SK-N-SH (cell line): Measurements from ENCODE around the gene CCHCR1. TPM values are rescaled to one million over a fixed set of nuclear protein-coding genes. Genes with fewer than 3 reads are reported as not detected.

Experiments used
- CTCF ChIA-PET: fragments of 300-600, 350-600 bp; formaldehyde crosslinking; extraction: SDS; loops from one replicate; lab custom pipeline; 2021; lab: Yijun Ruan, JAX
- POLR2A ChIA-PET: fragments of 350-600 bp; sonication (Branson Sonifier 250); formaldehyde crosslinking; extraction: SDS; loops from one replicate; lab custom pipeline; 2020; ENCODE audit warnings: antibody characterized with exemption, inconsistent platforms; lab: Yijun Ruan, JAX
- DNase-seq: peaks from one replicate; pipeline ENCODE4 v3.0.0; 2012
- H2AFZ ChIP-seq: fragments of 200-600 bp; sonication (generic); 2 replicates; pipeline ENCODE4 v1.8.1; 2016; ENCODE audit warnings: antibody characterized with exemption, mild to moderate bottlenecking, low read depth
- H3F3A ChIP-seq: fragments of 200-600 bp; sonication (generic); replicated peaks from 2 replicates; pipeline ENCODE3; 2016; ENCODE audit warnings: antibody characterized with exemption, mild to moderate bottlenecking; ENCODE audit not compliant: insufficient read depth
- H3K27ac ChIP-seq, 2 experiments: fragments of 200-500 bp in 1 of 2; fragments of 200-600 bp in 1 of 2; sonication (Bioruptor generic) in 1 of 2; sonication (generic), shearing (Covaris generic) in 1 of 2; 2 replicates each; pipeline versions ENCODE4 v1.5.1 to v1.6.1; 2014 to 2016; ENCODE audit warnings: low read depth in 2 of 2, inconsistent platforms in 1 of 2, low read length in 1 of 2, mild to moderate bottlenecking in 1 of 2, mixed read lengths in 1 of 2
- H3K27me3 ChIP-seq: fragments of 200-600 bp; sonication (generic), shearing (Covaris generic); 2 replicates; pipeline ENCODE4 v1.6.1; 2016; ENCODE audit warnings: mixed run types; ENCODE audit not compliant: insufficient read depth
- H3K36me3 ChIP-seq, 2 experiments: fragments of 200-500 bp in 1 of 2; fragments of 200-600 bp in 1 of 2; sonication (Bioruptor generic) in 1 of 2; sonication (generic) in 1 of 2; replicated peaks in 1 of 2; 2 replicates each; pipeline versions ENCODE3 to v1.5.1; 2014 to 2016; ENCODE audit warnings: low read length in 1 of 2, mild to moderate bottlenecking in 1 of 2; ENCODE audit not compliant: insufficient read depth in 2 of 2, control insufficient read depth in 1 of 2
- H3K4me1 ChIP-seq, 2 experiments: fragments of 200-500 bp in 1 of 2; fragments of 200-600 bp in 1 of 2; sonication (Bioruptor generic) in 1 of 2; sonication (generic), shearing (Covaris generic) in 1 of 2; 2 replicates each; pipeline versions ENCODE4 v1.5.1 to v1.6.1; 2014 to 2016; ENCODE audit warnings: low read depth in 1 of 2, low read length in 1 of 2, mixed run types in 1 of 2; ENCODE audit not compliant: insufficient read depth in 2 of 2, control insufficient read depth in 1 of 2
- H3K4me2 ChIP-seq: fragments of 200-600 bp; sonication (generic), shearing (Covaris generic); 2 replicates; pipeline ENCODE4 v1.6.1; 2017; ENCODE audit warnings: mixed run types
- H3K4me3 ChIP-seq, 2 experiments: fragments of 200-500 bp in 1 of 2; fragments of 200-600 bp in 1 of 2; sonication (Bioruptor generic) in 1 of 2; sonication (generic), shearing (Covaris generic) in 1 of 2; 2 replicates each; pipeline versions ENCODE4 v1.5.1 to v1.8.1; 2014 to 2016; ENCODE audit warnings: low read depth in 2 of 2, inconsistent platforms in 1 of 2, low read length in 1 of 2, mild to moderate bottlenecking in 1 of 2, mixed read lengths in 1 of 2, moderate library complexity in 1 of 2
- H3K79me2 ChIP-seq: fragments of 200-600 bp; sonication (generic); 2 replicates; pipeline ENCODE4 v1.8.1; 2017; ENCODE audit warnings: mild to moderate bottlenecking; ENCODE audit not compliant: insufficient read depth
- H3K9ac ChIP-seq: fragments of 200-600 bp; sonication (generic); 2 replicates; pipeline ENCODE4 v1.6.1; 2017; ENCODE audit warnings: mixed run types
- H3K9me2 ChIP-seq: fragments of 200-600 bp; sonication (generic); 2 replicates; pipeline ENCODE4 v1.6.1; 2017; ENCODE audit warnings: mixed run types
- H3K9me3 ChIP-seq: fragments of 200-600 bp; sonication (generic); 2 replicates; pipeline ENCODE4 v1.6.1; 2017; ENCODE audit warnings: mixed run types, mild to moderate bottlenecking, moderate library complexity
- H4K20me1 ChIP-seq: fragments of 200-600 bp; sonication (generic); 2 replicates; pipeline ENCODE4 v1.6.1; 2017; ENCODE audit warnings: mild to moderate bottlenecking, mixed run types; ENCODE audit not compliant: insufficient read depth
- CHD2 ChIP-seq: fragments of 150-350 bp; IDR thresholded peaks from 2 replicates; pipeline ENCODE4 v1.6.1; 2018; ENCODE audit warnings: low read length; ENCODE audit not compliant: partially characterized antibody
- CTCF ChIP-seq: fragments of 200-600 bp; sonication (generic); IDR thresholded peaks from 2 replicates; pipeline ENCODE4 v1.6.1; 2017; ENCODE audit warnings: antibody characterized with exemption, mild to moderate bottlenecking, moderate library complexity
- ELF1 ChIP-seq: IDR thresholded peaks from 2 replicates; pipeline ENCODE4 v1.4.0; 2012
- EZH2phosphoT487 ChIP-seq: fragments of 200-600 bp; sonication (generic); IDR thresholded peaks from 2 replicates; pipeline ENCODE4 v1.6.1; 2017; ENCODE audit warnings: low read depth, mixed run types, mild to moderate bottlenecking, antibody characterized with exemption, moderate library complexity, borderline replicate concordance
- GABPA ChIP-seq: IDR thresholded peaks from 2 replicates; pipeline ENCODE4 v1.4.0; 2012; ENCODE audit warnings: low read depth, mild to moderate bottlenecking
- GATA2 ChIP-seq: sonication (generic); formaldehyde crosslinking; IDR thresholded peaks from 2 replicates; pipeline ENCODE4 v1.5.0; 2020; ENCODE audit warnings: mild to moderate bottlenecking, missing genetic modification reagents
- IRF3 ChIP-seq: fragments of 150-350 bp; IDR thresholded peaks from 2 replicates; pipeline ENCODE4 v1.6.1; 2016; ENCODE audit warnings: mild to moderate bottlenecking, low read depth, low read length
- JUND ChIP-seq: IDR thresholded peaks from 2 replicates; pipeline ENCODE4 v1.4.0; 2012
- MEF2A ChIP-seq: IDR thresholded peaks from 2 replicates; pipeline ENCODE4 v1.4.0; 2012; ENCODE audit warnings: low read depth, borderline replicate concordance
- MXI1 ChIP-seq: IDR thresholded peaks from 2 replicates; pipeline ENCODE4 v1.6.1; 2012; ENCODE audit warnings: mild to moderate bottlenecking, low read depth, low read length, improper control_type of control experiment
- POLR2AphosphoS5 ChIP-seq: IDR thresholded peaks from 2 replicates; pipeline ENCODE4 v1.6.1; 2012; ENCODE audit warnings: low read depth, low read length
- RFX5 ChIP-seq: IDR thresholded peaks from 2 replicates; pipeline ENCODE4 v1.6.1; 2012; ENCODE audit warnings: mild to moderate bottlenecking, improper control_type of control experiment, low read length
- RXRA ChIP-seq: IDR thresholded peaks from 2 replicates; pipeline ENCODE4 v1.4.0; 2012; ENCODE audit warnings: low read depth, mild to moderate bottlenecking, borderline replicate concordance
- SIN3A ChIP-seq: IDR thresholded peaks from 2 replicates; pipeline ENCODE4 v1.6.1; 2012; ENCODE audit warnings: low read depth, mild to moderate bottlenecking, low read length, moderate library complexity, borderline replicate concordance
- SMC3 ChIP-seq: IDR thresholded peaks from 2 replicates; pipeline ENCODE4 v1.6.1; 2012; ENCODE audit warnings: low read depth, low read length, improper control_type of control experiment
- USF1 ChIP-seq: IDR thresholded peaks from 2 replicates; pipeline ENCODE4 v1.4.0; 2012; ENCODE audit warnings: low read depth, borderline replicate concordance
- USF2 ChIP-seq: fragments of 150-350 bp; IDR thresholded peaks from 2 replicates; pipeline ENCODE4 v1.6.1; 2017; ENCODE audit warnings: antibody characterized with exemption, low read length, low read depth, borderline replicate concordance
- YY1 ChIP-seq: IDR thresholded peaks from 2 replicates; pipeline ENCODE4 v1.4.0; 2012; ENCODE audit warnings: low read depth, mild to moderate bottlenecking
- WGBS: methylation state at CpG from one replicate; pipeline ENCODE4 v1.1.6; 2017; ENCODE audit warnings: low lambda C conversion rate; 5-methylcytosine and 5-hydroxymethylcytosine counted together
- polyA plus RNA-seq, 3 experiments: library from polyadenylated mRNA; depleted of rRNA; stranded (reverse); fragments of >200 nt; gene quantifications; 2 replicates each; pipeline ENCODE4 v1.2.3, GENCODE V29; 2012

CCHCR1 gene
- polyA plus RNA-seq, 1 of the 3 experiments (the other 2 are of a cell fraction): 18.7 TPM

- no peaks in the 10 kb centered on the region for H4K20me1 ChIP-seq
- TF ChIP-seq USF1: no peak
- no peak for TF ChIP-seq RXRA
- no peak for TF ChIP-seq SMC3
- peak overlapping the region; percentile 83 to 93 for H3K4me3 ChIP-seq
- peak overlapping the region; percentile 68; the same call in 1 of the 2 replicates for H3K9ac ChIP-seq
- CTCF ChIA-PET: interaction anchor here (0.9 to 2.5 kb wide), 5 partner anchors 21 to 208 kb away, joined by 3 to 10 read pairs (median 5); partner anchors contain the start of gene PSORS1C2
- no peak overlapping the region for H3K27ac ChIP-seq
- H3K79me2 ChIP-seq: peaks cover 9% of the 10 kb centered on the region
- H3K36me3 ChIP-seq: peaks cover 0 to 2% of the 10 kb centered on the region in 2 experiments
- H3K27me3 ChIP-seq: no peaks in the 10 kb centered on the region
- peak overlapping the region; percentile 91 for H3K4me2 ChIP-seq
- H3K9me3 ChIP-seq: no peaks in the 10 kb centered on the region
- peaks cover 0 to 18% of the 10 kb centered on the region in 2 experiments; a peak in 1 of 4 replicates for H3K4me1 ChIP-seq
- WGBS: 15% methylated on average over 18 of the region's 35 CpGs
- DNase-seq: peak; percentile 51
- POLR2A ChIA-PET: no interaction called here
- H3K9me2 ChIP-seq: no peaks in the 10 kb centered on the region
- H3F3A ChIP-seq: no peaks in the 10 kb centered on the region
- peak overlapping the region; percentile 88 for H2AFZ ChIP-seq
Measured at GRCh38 chr6:31158863-31159855, 1.6 kb upstream of the CCHCR1 start.

GRCh38 chr6:31158140-31158862, 699 bp upstream of the CCHCR1 start, which contains the start of gene TCF19:
TCF19 (plus strand) TSS chr6:31158589; CDS start chr6:31159470, 881 bp downstream.
- no peaks in the 10 kb centered on the region for H3K9me3 ChIP-seq
- H4K20me1 ChIP-seq: no peaks in the 10 kb centered on the region
- H3K4me2 ChIP-seq: peak within 1 kb of the TSS; percentile 91
- peak within 1 kb of the TSS; percentile 72 for H3K9ac ChIP-seq
- DNase-seq: peak; percentile 99
- no peaks in the 10 kb centered on the region for H3F3A ChIP-seq
- POLR2A ChIA-PET: no interaction called here
- peak within 1 kb of the TSS; percentile 90 for H2AFZ ChIP-seq
- CTCF ChIA-PET: interaction anchor here (0.9 to 2.0 kb wide), 4 partner anchors 20 to 71 kb away, joined by 3 to 6 read pairs (median 4); partner anchors contain the start of gene PSORS1C2
- peaks cover 0 to 2% of the 10 kb centered on the region in 2 experiments for H3K36me3 ChIP-seq
- H3K27me3 ChIP-seq: no peaks in the 10 kb centered on the region
- H3K4me1 ChIP-seq: peaks cover 0 to 18% of the 10 kb centered on the region in 2 experiments; a peak in 1 of 4 replicates
- no peaks in the 10 kb centered on the region for H3K9me2 ChIP-seq
- peak within 1 kb of the TSS; percentile 28 to 44; a peak in 2 of 4 replicates for H3K27ac ChIP-seq
- peak within 1 kb of the TSS; percentile 83 to 93 for H3K4me3 ChIP-seq
- 2% methylated on average over 33 of the region's 65 CpGs for WGBS
- H3K79me2 ChIP-seq: peaks cover 9% of the 10 kb centered on the region
- TF ChIP-seq RFX5 (peak; percentile 82), CHD2 (peak; percentile 95), GABPA (no peak; the same call in 1 of the 2 replicates), EZH2phosphoT487 (no peak), MEF2A (no peak), YY1 (no peak), ELF1 (no peak; the same call in 1 of the 2 replicates), SMC3 (no peak), USF2 (no peak), MXI1 (peak; percentile 90), JUND (no peak), GATA2 (CRISPR knock-in tag) (no peak), SIN3A (peak; percentile 97), CTCF (no peak), USF1 (no peak), IRF3 (peak; percentile 90), POLR2AphosphoS5 (peak; percentile 67; the same call in 1 of the 2 replicates)
